ENCODE measurements around the gene COL17A1. TPM values are rescaled to one million over a fixed set of nuclear protein-coding genes. Genes with fewer than 3 reads are reported as not detected.

COL17A1 gene
- total and polyA plus RNA-seq, 4 donors = 0.28 to 1.5 (median 1.2) TPM

DNA sequence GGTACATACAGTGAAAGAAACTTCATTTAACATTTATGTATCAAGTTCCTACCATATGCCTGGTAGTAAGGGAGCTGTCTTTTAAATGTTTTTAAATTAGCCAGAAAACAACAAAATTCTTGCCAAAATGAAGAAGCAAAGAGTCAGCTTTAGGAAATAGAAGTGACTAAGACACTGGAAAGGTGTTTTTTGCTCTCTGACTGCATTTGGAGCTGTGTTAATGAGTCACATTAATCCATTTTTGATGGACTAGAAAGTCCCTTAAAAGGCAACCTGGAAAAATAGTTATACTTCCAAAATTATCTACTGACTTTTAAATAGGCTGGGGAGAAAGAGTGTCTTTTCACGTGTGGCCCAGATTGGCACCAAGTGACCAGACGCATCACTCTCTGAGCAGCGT is 3.9 kb upstream of the COL17A1 start:
- Histone ChIP-seq H3K27ac (ENCODE audit: low read depth in 1 of 2, low read length in 2 of 2) (no peak overlapping the region), H3K27me3 (ENCODE audit: control insufficient read depth in 1 of 2, insufficient read depth in 2 of 2, low read length in 1 of 2) (no peaks in the 10 kb centered on the region), H3K4me3 (ENCODE audit: low read length in 2 of 2) (no peak overlapping the region), H3K4me1 (ENCODE audit: control insufficient read depth in 1 of 2, insufficient read depth in 2 of 2, low read length in 2 of 2) (no peaks in the 10 kb centered on the region), H3K9me3 (ENCODE audit: control insufficient read depth, low read length) (no peaks in the 10 kb centered on the region), H3K36me3 (ENCODE audit: control insufficient read depth in 1 of 2, insufficient read depth in 2 of 2, low read length in 1 of 2) (no peaks in the 10 kb centered on the region)
- no peak for ATAC-seq (ENCODE audit: low FRiP score)
- intact Hi-C loops (cut with DNase I) = no loop called here
- WGBS, 2 donors = 47% methylated on average over 3 of the region's 3 CpGs
- DNase-seq = no peak

DNA sequence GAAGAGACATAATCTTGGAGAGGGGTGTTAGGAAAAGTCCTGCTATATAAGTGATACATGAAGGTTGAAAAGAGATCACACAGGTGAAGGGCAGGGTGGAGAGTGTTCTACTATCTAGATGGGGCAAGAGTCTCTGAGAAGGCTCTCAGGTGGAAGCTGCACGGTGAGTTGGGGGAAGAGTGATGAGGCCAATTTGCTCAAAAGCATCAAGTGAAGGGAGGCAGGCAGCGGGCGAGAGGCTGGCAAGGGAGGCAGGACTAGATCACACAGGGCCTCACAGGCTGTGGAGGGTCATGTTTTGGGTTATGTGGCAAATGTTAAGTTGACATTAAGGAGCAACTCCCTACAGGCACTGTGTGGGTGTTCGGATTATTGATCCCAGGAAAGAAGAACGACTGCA is 2.6 kb upstream of the COL17A1 start:
- Histone ChIP-seq H3K4me3 (ENCODE audit: low read length in 2 of 2) (no peak overlapping the region), H3K9me3 (ENCODE audit: control insufficient read depth, low read length) (no peaks in the 10 kb centered on the region), H3K4me1 (ENCODE audit: control insufficient read depth in 1 of 2, insufficient read depth in 2 of 2, low read length in 2 of 2) (no peaks in the 10 kb centered on the region), H3K27ac (ENCODE audit: low read depth in 1 of 2, low read length in 2 of 2) (no peak overlapping the region), H3K36me3 (ENCODE audit: control insufficient read depth in 1 of 2, insufficient read depth in 2 of 2, low read length in 1 of 2) (no peaks in the 10 kb centered on the region), H3K27me3 (ENCODE audit: control insufficient read depth in 1 of 2, insufficient read depth in 2 of 2, low read length in 1 of 2) (no peaks in the 10 kb centered on the region)
- intact Hi-C loops (cut with DNase I) = no loop called here
- 86 to 90% methylated on average over 5 of the region's 5 CpGs for WGBS, 2 donors
- no peak for DNase-seq
- ATAC-seq (ENCODE audit: low FRiP score) = no peak

DNA sequence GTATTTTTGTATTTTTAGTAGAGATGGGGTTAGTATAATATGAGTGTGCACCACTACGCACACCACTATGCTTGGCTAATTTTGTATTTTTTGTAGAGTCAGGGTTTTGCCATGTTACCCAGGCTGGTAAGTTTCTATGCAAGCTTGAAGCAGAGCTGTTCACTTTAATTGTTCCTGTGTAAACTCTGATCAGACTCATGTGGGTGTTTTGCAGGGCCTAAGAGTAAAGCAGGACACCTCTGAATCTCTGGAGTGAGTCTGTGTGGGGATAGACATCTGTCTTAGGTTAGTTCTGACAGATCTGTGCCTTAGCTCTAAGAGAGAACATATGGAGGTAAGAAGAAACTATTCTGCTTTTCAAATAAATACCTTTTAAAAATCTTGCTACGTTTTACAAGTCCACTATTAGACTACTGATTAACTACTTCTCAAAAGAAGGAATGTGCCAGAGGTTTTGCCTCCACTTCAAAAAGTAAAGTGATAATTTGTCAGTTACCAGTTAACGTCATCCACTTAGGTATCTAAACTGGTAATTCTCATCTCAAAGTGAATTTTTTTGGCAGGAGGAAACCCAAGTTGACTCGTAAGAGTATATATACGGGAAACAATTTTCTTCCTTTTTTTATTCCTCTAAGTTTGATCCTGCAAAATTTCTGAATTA is 1.1 kb downstream of the COL17A1 start:
- intact Hi-C loops (cut with DNase I) = no loop called here
- H3K4me1 ChIP-seq (ENCODE audit: control insufficient read depth in 1 of 2, insufficient read depth in 2 of 2, low read length in 2 of 2) = no peaks in the 10 kb centered on the region
- ATAC-seq (ENCODE audit: low FRiP score) = no peak
- no peaks in the 10 kb centered on the region for H3K9me3 ChIP-seq (ENCODE audit: control insufficient read depth, low read length)
- H3K27me3 ChIP-seq (ENCODE audit: control insufficient read depth in 1 of 2, insufficient read depth in 2 of 2, low read length in 1 of 2) = no peaks in the 10 kb centered on the region
- no peak overlapping the region for H3K4me3 ChIP-seq (ENCODE audit: low read length in 2 of 2)
- 78 to 85% methylated on average over 5 of the region's 5 CpGs for WGBS, 2 donors
- DNase-seq = no peak
- H3K36me3 ChIP-seq (ENCODE audit: control insufficient read depth in 1 of 2, insufficient read depth in 2 of 2, low read length in 1 of 2) = no peaks in the 10 kb centered on the region
- no peak overlapping the region for H3K27ac ChIP-seq (ENCODE audit: low read depth in 1 of 2, low read length in 2 of 2)

DNA sequence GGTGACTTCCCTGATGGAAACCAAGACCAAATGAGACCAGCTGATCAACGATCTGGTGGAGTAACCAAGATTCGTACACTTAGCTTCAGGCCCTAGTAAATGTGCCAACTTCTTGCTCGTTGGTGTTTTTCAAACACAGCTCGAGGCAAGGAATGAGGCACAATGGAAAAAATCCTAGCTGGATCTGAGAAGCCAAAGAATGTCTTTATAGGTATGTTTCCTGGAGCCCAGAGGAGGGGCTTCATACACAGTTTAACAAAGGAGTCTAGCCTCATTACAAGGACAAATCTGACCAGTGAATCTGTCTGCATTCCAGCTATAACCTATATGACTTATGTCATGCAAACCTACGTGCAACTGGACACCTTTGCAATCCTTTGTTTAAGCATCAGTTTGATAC is 3.7 kb downstream of the COL17A1 start:
- intact Hi-C loops (cut with DNase I) = no loop called here
- H3K27me3 ChIP-seq (ENCODE audit: control insufficient read depth in 1 of 2, insufficient read depth in 2 of 2, low read length in 1 of 2) = no peaks in the 10 kb centered on the region
- ATAC-seq (ENCODE audit: low FRiP score) = no peak
- H3K4me1 ChIP-seq (ENCODE audit: control insufficient read depth in 1 of 2, insufficient read depth in 2 of 2, low read length in 2 of 2) = no peaks in the 10 kb centered on the region
- no peak for DNase-seq
- no peaks in the 10 kb centered on the region for H3K36me3 ChIP-seq (ENCODE audit: control insufficient read depth in 1 of 2, insufficient read depth in 2 of 2, low read length in 1 of 2)
- no peak overlapping the region for H3K27ac ChIP-seq (ENCODE audit: low read depth in 1 of 2, low read length in 2 of 2)
- H3K9me3 ChIP-seq (ENCODE audit: control insufficient read depth, low read length) = no peaks in the 10 kb centered on the region
- 30 to 35% methylated on average over 5 of the region's 5 CpGs for WGBS, 2 donors
- H3K4me3 ChIP-seq (ENCODE audit: low read length in 2 of 2) = no peak overlapping the region

DNA sequence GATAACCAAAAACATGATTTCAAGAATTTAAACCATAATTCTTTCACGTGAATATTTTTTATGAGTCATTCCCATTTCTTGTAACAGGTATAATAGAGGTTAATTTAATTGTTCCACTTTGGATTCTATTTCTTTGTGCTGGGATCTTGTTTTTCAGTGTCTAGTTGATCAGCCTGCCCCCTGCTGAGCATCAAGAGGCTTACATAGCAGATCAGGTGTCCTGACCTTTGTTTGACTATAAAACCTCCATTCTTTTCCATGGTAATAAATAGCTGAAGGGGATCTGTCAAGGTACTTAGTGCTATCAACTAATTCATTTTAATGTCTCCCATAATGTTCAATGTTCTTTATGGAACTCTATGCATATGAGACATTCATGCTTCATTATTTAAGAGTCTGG is 4.9 kb downstream of the COL17A1 start:
- H3K9me3 ChIP-seq (ENCODE audit: control insufficient read depth, low read length) = no peaks in the 10 kb centered on the region
- no peaks in the 10 kb centered on the region for H3K4me1 ChIP-seq (ENCODE audit: control insufficient read depth in 1 of 2, insufficient read depth in 2 of 2, low read length in 2 of 2)
- no peak overlapping the region for H3K27ac ChIP-seq (ENCODE audit: low read depth in 1 of 2, low read length in 2 of 2)
- intact Hi-C loops (cut with DNase I) = no loop called here
- ATAC-seq (ENCODE audit: low FRiP score) (no peak), DNase-seq (no peak)
- 64 to 68% methylated on average over 1 of the region's 1 CpG for WGBS, 2 donors
- H3K4me3 ChIP-seq (ENCODE audit: low read length in 2 of 2) = no peak overlapping the region
- no peaks in the 10 kb centered on the region for H3K36me3 ChIP-seq (ENCODE audit: control insufficient read depth in 1 of 2, insufficient read depth in 2 of 2, low read length in 1 of 2)
- no peaks in the 10 kb centered on the region for H3K27me3 ChIP-seq (ENCODE audit: control insufficient read depth in 1 of 2, insufficient read depth in 2 of 2, low read length in 1 of 2)

DNA sequence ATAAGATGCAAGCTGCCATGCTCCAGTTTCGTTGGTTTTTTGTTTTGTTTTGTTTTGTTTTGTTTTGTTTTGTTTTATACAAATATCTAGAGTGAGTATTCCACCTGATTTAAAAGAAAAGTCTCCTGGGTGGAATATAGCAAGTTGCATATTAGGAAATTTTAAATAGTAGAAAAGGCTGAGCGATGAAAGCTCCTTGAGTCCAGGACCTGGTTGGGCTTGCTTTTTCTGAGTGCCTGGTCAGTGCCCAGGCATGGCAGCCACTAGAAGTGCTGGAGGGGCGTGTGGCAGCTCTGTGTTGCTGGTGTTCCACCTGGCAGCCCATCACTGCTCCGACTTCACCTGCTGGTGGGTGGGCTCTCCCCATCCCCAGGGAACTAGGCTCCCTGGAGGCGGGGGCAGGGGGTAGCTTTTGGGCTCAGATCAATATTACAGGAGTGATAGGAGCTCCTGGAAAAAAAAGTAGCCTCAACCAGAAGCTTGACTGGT is 8.0 kb downstream of the COL17A1 start:
- intact Hi-C loops (cut with DNase I) = no loop called here
- H3K27ac ChIP-seq (ENCODE audit: low read depth in 1 of 2, low read length in 2 of 2) = no peak overlapping the region
- no peak for ATAC-seq (ENCODE audit: low FRiP score)

DNA sequence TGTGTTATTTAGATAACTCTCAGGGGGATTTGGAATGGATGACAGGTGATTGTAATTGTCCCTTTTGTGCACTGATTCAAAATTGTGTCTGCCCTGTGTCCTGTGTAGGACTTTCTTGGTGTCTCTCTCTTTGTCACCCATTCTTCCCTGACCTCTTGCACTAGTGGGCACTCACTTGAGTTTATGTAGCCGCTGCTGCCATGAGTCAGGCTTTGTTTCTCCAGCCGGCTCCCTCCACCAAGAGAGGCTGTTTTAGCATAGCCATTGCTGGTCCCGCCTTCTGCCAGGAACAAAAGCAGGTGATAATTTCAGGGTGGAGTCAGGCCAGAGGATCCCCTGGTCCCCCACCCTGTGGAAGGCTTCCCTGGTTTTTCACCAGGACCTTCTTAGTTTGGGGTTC is 8.4 kb downstream of the COL17A1 start:
- Histone ChIP-seq H3K4me3 (ENCODE audit: low read length in 2 of 2) (no peak overlapping the region), H3K36me3 (ENCODE audit: control insufficient read depth in 1 of 2, insufficient read depth in 2 of 2, low read length in 1 of 2) (no peaks in the 10 kb centered on the region), H3K27ac (ENCODE audit: low read depth in 1 of 2, low read length in 2 of 2) (no peak overlapping the region), H3K9me3 (ENCODE audit: control insufficient read depth, low read length) (no peaks in the 10 kb centered on the region), H3K27me3 (ENCODE audit: control insufficient read depth in 1 of 2, insufficient read depth in 2 of 2, low read length in 1 of 2) (no peaks in the 10 kb centered on the region), H3K4me1 (ENCODE audit: control insufficient read depth in 1 of 2, insufficient read depth in 2 of 2, low read length in 2 of 2) (no peaks in the 10 kb centered on the region)
- no peak for ATAC-seq (ENCODE audit: low FRiP score)
- intact Hi-C loops (cut with DNase I) = no loop called here
- WGBS, 2 donors = 42 to 52% methylated on average over 3 of the region's 3 CpGs
- DNase-seq = no peak

More for the DNA sequence above, 8.0 kb downstream of the COL17A1 start:
- no peaks in the 10 kb centered on the region for H3K9me3 ChIP-seq (ENCODE audit: control insufficient read depth, low read length)
- WGBS, 2 donors = 71 to 77% methylated on average over 5 of the region's 5 CpGs
- H3K4me3 ChIP-seq (ENCODE audit: low read length in 2 of 2) = no peak overlapping the region
- DNase-seq = no peak
- H3K36me3 ChIP-seq (ENCODE audit: control insufficient read depth in 1 of 2, insufficient read depth in 2 of 2, low read length in 1 of 2) = no peaks in the 10 kb centered on the region
- H3K4me1 ChIP-seq (ENCODE audit: control insufficient read depth in 1 of 2, insufficient read depth in 2 of 2, low read length in 2 of 2) = no peaks in the 10 kb centered on the region
- H3K27me3 ChIP-seq (ENCODE audit: control insufficient read depth in 1 of 2, insufficient read depth in 2 of 2, low read length in 1 of 2) = no peaks in the 10 kb centered on the region

DNA sequence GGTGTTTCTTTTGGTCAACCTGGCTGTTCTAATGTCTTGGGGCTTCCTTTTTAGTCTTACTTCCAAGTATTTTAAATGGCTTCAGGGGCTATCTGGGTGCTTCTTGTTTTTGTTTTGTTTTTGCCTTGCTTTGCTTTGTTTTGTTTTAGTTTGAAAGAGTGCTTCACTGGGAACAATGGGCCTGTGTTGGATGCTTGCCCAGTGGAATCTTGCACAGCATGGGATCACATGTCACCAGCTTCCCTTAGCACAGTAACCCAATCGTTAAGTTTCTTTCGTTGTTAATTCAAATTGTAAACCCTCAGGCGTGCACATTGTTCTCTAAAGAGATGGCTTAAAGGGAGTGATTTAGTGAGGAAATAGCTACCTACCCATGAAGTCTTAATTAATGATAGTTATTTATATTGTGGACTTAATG is 8.9 kb downstream of the COL17A1 start:
- Histone ChIP-seq H3K4me3 (ENCODE audit: low read length in 2 of 2) (no peak overlapping the region), H3K4me1 (ENCODE audit: control insufficient read depth in 1 of 2, insufficient read depth in 2 of 2, low read length in 2 of 2) (no peaks in the 10 kb centered on the region), H3K27me3 (ENCODE audit: control insufficient read depth in 1 of 2, insufficient read depth in 2 of 2, low read length in 1 of 2) (no peaks in the 10 kb centered on the region), H3K9me3 (ENCODE audit: control insufficient read depth, low read length) (no peaks in the 10 kb centered on the region), H3K27ac (ENCODE audit: low read depth in 1 of 2, low read length in 2 of 2) (no peak overlapping the region), H3K36me3 (ENCODE audit: control insufficient read depth in 1 of 2, insufficient read depth in 2 of 2, low read length in 1 of 2) (no peaks in the 10 kb centered on the region)
- WGBS, 2 donors = 42 to 47% methylated on average over 3 of the region's 3 CpGs
- intact Hi-C loops (cut with DNase I) = no loop called here
- no peak for ATAC-seq (ENCODE audit: low FRiP score)
- DNase-seq = peak in 1 of 2 donors; percentile 62

DNA sequence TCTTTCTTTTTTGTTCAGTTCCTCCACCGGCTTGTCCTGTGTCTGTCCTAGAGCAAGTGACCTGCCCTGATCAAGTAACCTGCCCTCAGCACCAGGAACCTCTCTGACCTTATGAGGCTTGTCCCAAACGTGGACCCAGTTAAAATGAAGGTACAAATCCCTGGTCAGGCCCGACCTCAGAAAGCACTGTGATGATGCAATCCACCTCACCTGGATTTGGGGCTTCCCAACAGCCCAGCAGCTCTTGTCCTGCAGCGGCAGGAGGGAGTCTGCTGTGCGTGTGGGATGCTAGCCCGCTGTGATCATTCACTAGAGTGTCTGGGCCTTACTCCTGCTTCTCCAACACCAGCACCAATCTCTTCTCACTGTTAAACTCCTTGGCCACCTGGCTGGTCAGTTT is 11.2 kb downstream of the COL17A1 start:
- H3K27ac ChIP-seq (ENCODE audit: low read depth in 1 of 2, low read length in 2 of 2) = no peak overlapping the region
- H3K27me3 ChIP-seq (ENCODE audit: control insufficient read depth in 1 of 2, insufficient read depth in 2 of 2, low read length in 1 of 2) = no peaks in the 10 kb centered on the region
- intact Hi-C loops (cut with DNase I) = no loop called here
- DNase-seq (no peak), ATAC-seq (ENCODE audit: low FRiP score) (no peak)
- H3K4me1 ChIP-seq (ENCODE audit: control insufficient read depth in 1 of 2, insufficient read depth in 2 of 2, low read length in 2 of 2) = no peaks in the 10 kb centered on the region
- no peaks in the 10 kb centered on the region for H3K36me3 ChIP-seq (ENCODE audit: control insufficient read depth in 1 of 2, insufficient read depth in 2 of 2, low read length in 1 of 2)
- H3K9me3 ChIP-seq (ENCODE audit: control insufficient read depth, low read length) = no peaks in the 10 kb centered on the region
- H3K4me3 ChIP-seq (ENCODE audit: low read length in 2 of 2) = no peak overlapping the region
- WGBS, 2 donors = 79 to 80% methylated on average over 6 of the region's 6 CpGs

Measured in aorta (tissue), 5 donors.